GM12891 (cell line): ENCODE measurements around the gene CGRRF1.

ENCODE experiments used
- PAX5 ChIP-seq: IDR thresholded peaks from 2 replicates; pipeline ENCODE4 v1.6.1; 2011; ENCODE audit warnings: low read length, moderate library complexity, mild to moderate bottlenecking; ENCODE audit not compliant: insufficient read depth, severe bottlenecking
- POLR2A ChIP-seq: IDR thresholded peaks from 2 replicates; pipeline ENCODE4 v1.6.1; 2011; ENCODE audit warnings: low read depth, low read length, control low read depth
- POLR2AphosphoS5 ChIP-seq: IDR thresholded peaks from 2 replicates; pipeline ENCODE4 v1.6.1; 2011; ENCODE audit warnings: low read depth, low read length, control low read depth
- POU2F2 ChIP-seq: IDR thresholded peaks from 2 replicates; pipeline ENCODE4 v1.6.1; 2011; ENCODE audit warnings: low read depth, mild to moderate bottlenecking, control low read depth, low read length, moderate library complexity
- SPI1 ChIP-seq: IDR thresholded peaks from 2 replicates; pipeline ENCODE4 v1.6.1; 2011; ENCODE audit warnings: low read depth, low read length, control low read depth
- TAF1 ChIP-seq: IDR thresholded peaks from 2 replicates; pipeline ENCODE4 v1.6.1; 2011; ENCODE audit warnings: low read depth, low read length, control low read depth

- no peak for TF ChIP-seq POLR2AphosphoS5
- no peak for TF ChIP-seq POLR2A
- no peak for TF ChIP-seq POU2F2
- no peak for TF ChIP-seq SPI1
- no peak for TF ChIP-seq PAX5
- no peak for TF ChIP-seq TAF1
Measured at GRCh38 chr14:54462048-54462447, 47.7 kb upstream of the CGRRF1 start.
